ENCODE data around the gene PRSS57.

Gene PRSS57

DNA sequence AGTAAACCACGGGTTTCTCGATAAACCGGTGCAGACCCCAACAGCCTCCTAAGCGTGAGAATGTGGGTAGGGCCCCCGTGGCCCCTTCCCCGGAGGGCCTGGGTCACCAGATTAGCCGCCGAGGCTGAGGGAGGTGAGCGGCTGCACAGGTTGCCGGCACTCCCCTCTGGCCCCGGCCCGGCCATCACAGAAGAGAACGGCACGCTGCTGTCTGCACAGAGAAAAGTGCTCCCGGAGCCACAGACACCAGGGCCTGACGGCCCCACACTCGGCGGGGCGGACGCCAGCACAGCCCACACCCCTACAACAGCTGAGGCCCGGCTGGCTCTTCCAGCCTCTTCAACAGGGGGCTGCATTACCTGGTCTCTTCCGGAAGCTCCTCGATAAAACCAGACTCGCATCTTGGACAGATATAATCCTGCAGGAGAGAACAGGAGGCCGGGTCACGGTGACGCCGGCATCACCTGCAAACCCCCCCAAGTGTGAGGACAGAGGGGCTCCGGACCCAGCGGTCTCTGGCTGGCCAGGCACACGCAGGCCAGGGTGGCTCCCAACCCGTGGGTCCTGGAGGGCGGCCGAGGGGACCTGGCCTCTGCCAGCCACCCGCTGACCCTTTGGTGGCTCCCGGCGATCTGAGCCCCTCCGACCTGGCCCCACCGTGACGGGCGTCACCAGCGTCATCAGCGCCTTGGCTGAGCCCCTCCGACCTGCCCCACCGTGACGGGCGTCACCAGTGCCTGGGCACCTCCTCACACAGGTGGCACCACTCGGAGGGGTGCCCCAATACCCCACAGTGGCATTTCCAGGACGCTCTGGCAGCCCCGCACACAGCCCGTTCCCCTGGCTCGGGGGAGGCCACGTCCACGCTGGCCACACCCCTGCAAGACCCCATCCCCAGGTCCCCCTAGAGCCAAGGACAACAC is 42.5 kb downstream of the PRSS57 start:
- Histone ChIP-seq H3K4me3 (replicated peaks; ENCODE audit: insufficient read depth, low read length) (no peak overlapping the region), H3K27me3 (ENCODE audit: insufficient read depth, poor library complexity, severe bottlenecking) (no peaks in the 10 kb centered on the region), H3K27ac (replicated peaks) (no peak overlapping the region)
- TF ChIP-seq POLR2AphosphoS5 (IDR thresholded peaks at IDR 0.05; ENCODE audit: low read depth) (no peak), GABPA (IDR thresholded peaks at IDR 0.05; ENCODE audit: low read depth) (no peak), SPI1 (IDR thresholded peaks at IDR 0.05; ENCODE audit: borderline replicate concordance, low read depth) (no peak)
- TF ChIP-seq, protein P1, sequence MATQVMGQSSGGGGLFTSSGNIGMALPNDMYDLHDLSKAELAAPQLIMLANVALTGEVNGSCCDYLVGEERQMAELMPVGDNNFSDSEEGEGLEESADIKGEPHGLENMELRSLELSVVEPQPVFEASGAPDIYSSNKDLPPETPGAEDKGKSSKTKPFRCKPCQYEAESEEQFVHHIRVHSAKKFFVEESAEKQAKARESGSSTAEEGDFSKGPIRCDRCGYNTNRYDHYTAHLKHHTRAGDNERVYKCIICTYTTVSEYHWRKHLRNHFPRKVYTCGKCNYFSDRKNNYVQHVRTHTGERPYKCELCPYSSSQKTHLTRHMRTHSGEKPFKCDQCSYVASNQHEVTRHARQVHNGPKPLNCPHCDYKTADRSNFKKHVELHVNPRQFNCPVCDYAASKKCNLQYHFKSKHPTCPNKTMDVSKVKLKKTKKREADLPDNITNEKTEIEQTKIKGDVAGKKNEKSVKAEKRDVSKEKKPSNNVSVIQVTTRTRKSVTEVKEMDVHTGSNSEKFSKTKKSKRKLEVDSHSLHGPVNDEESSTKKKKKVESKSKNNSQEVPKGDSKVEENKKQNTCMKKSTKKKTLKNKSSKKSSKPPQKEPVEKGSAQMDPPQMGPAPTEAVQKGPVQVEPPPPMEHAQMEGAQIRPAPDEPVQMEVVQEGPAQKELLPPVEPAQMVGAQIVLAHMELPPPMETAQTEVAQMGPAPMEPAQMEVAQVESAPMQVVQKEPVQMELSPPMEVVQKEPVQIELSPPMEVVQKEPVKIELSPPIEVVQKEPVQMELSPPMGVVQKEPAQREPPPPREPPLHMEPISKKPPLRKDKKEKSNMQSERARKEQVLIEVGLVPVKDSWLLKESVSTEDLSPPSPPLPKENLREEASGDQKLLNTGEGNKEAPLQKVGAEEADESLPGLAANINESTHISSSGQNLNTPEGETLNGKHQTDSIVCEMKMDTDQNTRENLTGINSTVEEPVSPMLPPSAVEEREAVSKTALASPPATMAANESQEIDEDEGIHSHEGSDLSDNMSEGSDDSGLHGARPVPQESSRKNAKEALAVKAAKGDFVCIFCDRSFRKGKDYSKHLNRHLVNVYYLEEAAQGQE (IDR thresholded peaks at IDR 0.05; ENCODE audit: insufficient replicate concordance, low read depth): no peak
- TF ChIP-seq, protein P2, sequence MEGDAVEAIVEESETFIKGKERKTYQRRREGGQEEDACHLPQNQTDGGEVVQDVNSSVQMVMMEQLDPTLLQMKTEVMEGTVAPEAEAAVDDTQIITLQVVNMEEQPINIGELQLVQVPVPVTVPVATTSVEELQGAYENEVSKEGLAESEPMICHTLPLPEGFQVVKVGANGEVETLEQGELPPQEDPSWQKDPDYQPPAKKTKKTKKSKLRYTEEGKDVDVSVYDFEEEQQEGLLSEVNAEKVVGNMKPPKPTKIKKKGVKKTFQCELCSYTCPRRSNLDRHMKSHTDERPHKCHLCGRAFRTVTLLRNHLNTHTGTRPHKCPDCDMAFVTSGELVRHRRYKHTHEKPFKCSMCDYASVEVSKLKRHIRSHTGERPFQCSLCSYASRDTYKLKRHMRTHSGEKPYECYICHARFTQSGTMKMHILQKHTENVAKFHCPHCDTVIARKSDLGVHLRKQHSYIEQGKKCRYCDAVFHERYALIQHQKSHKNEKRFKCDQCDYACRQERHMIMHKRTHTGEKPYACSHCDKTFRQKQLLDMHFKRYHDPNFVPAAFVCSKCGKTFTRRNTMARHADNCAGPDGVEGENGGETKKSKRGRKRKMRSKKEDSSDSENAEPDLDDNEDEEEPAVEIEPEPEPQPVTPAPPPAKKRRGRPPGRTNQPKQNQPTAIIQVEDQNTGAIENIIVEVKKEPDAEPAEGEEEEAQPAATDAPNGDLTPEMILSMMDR (IDR thresholded peaks at IDR 0.05; ENCODE audit: insufficient read depth, low read length): no peak
- DNase-seq (ENCODE audit: low read depth in 1 of 2, low spot score in 1 of 2): no peak

DNA sequence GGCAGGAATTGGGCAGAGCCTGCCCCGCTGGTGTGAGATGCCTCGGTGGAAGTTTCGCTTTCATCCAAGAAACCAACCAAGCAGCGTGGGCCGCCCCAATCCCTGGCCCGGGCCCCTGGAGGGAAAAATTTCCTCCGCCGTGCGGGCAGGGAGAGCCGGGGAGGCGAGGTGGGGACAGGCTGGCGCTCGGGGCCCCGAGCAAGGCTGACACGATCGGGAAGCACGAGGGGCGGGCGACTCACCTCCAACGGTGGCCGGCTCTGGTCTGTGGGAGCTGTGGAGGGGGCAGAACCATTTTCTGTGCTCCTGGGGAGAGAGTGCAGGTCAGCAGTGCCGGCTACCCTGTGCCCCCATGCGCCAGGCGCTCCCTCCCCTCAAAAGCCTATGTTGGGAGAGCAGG is 43.3 kb downstream of the PRSS57 start:
- Histone ChIP-seq H3K27me3 (ENCODE audit: insufficient read depth, poor library complexity, severe bottlenecking) (no peaks in the 10 kb centered on the region), H3K27ac (replicated peaks) (no peak overlapping the region), H3K4me3 (replicated peaks; ENCODE audit: insufficient read depth, low read length) (no peak overlapping the region)
- no peak for DNase-seq (ENCODE audit: low read depth in 1 of 2, low spot score in 1 of 2)
- TF ChIP-seq, protein P2 (IDR thresholded peaks at IDR 0.05; ENCODE audit: insufficient read depth, low read length): no peak
- TF ChIP-seq, protein P1 (IDR thresholded peaks at IDR 0.05; ENCODE audit: insufficient replicate concordance, low read depth): no peak
- TF ChIP-seq SPI1 (IDR thresholded peaks at IDR 0.05; ENCODE audit: borderline replicate concordance, low read depth) (no peak), GABPA (IDR thresholded peaks at IDR 0.05; ENCODE audit: low read depth) (no peak), POLR2AphosphoS5 (IDR thresholded peaks at IDR 0.05; ENCODE audit: low read depth) (no peak)

DNA sequence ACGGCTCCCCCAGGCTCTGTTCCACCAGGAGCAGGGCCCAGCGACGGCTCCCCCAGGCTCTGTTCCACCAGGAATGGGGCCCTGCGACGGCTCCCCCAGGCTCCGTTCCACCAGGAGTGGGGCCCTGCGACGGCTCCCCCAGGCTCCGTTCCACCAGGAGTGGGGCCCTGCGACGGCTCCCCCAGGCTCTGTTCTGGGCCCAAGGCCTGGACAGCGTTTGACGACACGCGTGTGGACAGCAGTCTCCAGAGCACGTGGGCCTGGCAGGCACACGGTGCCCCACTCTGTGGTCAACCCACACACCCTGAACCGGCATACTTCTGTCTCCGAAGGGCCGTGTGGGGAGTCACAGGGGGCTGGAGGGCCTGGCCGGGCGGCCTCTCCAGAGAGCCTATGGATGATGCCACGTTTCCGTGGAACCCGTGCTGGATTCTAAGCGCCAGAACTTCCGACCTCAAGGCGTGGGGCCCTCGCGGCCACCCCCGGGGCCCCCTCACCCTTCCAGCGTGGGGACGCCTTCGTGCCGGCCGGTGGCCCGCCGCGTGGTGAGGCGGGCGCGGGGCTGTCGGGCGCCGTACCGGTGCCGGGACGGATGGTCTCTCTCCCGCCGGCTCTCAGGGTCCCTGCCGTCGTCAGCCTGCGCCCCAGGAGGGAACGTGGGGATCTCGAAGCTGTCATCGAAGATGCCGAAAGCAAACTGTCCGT is 44.0 kb downstream of the PRSS57 start:
- no peak overlapping the region for H3K27ac ChIP-seq (replicated peaks)
- DNase-seq (ENCODE audit: low read depth in 1 of 2, low spot score in 1 of 2): no peak
- H3K4me3 ChIP-seq (replicated peaks; ENCODE audit: insufficient read depth, low read length): no peak overlapping the region
- H3K27me3 ChIP-seq (ENCODE audit: insufficient read depth, poor library complexity, severe bottlenecking): no peaks in the 10 kb centered on the region
- TF ChIP-seq SPI1 (IDR thresholded peaks at IDR 0.05; ENCODE audit: borderline replicate concordance, low read depth) (no peak), POLR2AphosphoS5 (IDR thresholded peaks at IDR 0.05; ENCODE audit: low read depth) (no peak), GABPA (IDR thresholded peaks at IDR 0.05; ENCODE audit: low read depth) (no peak)
- TF ChIP-seq, protein P1 (IDR thresholded peaks at IDR 0.05; ENCODE audit: insufficient replicate concordance, low read depth): no peak
- TF ChIP-seq, protein P2 (IDR thresholded peaks at IDR 0.05; ENCODE audit: insufficient read depth, low read length): no peak
